ENCODE data around the gene MBOAT2.

- TF ChIP-seq CTCF (IDR thresholded peaks at IDR 0.05; ENCODE audit: insufficient read depth, low read length) (no peak), REST (IDR thresholded peaks at IDR 0.05; ENCODE audit: insufficient replicate concordance, low read depth) (no peak), GABPA (IDR thresholded peaks at IDR 0.05; ENCODE audit: low read depth) (no peak), POLR2AphosphoS5 (IDR thresholded peaks at IDR 0.05; ENCODE audit: low read depth) (no peak), SPI1 (IDR thresholded peaks at IDR 0.05; ENCODE audit: borderline replicate concordance, low read depth) (no peak)
These were observed 172.0 kb downstream of the MBOAT2 start for GRCh38 chr2:8831516-8831915.

Data from HL-60 (cell line).